ENCODE measurements around the gene PSMD2.

The PSMD2 gene

GRCh38 chr3:184317201-184317600 lies 18.2 kb downstream of the PSMD2 start:
- DNase-seq (ENCODE audit: low spot score): no peak

GRCh38 chr3:184320104-184320445 lies 21.0 kb downstream of the PSMD2 start:
- DNase-seq (ENCODE audit: low spot score): peak; percentile 93

- no peak for DNase-seq (ENCODE audit: low spot score)
Observed at GRCh38 chr3:184321666-184322065, 22.6 kb downstream of the PSMD2 start.

GRCh38 chr3:184322731-184323487 lies 23.9 kb downstream of the PSMD2 start:
- DNase-seq (ENCODE audit: low spot score): no peak

DNA sequence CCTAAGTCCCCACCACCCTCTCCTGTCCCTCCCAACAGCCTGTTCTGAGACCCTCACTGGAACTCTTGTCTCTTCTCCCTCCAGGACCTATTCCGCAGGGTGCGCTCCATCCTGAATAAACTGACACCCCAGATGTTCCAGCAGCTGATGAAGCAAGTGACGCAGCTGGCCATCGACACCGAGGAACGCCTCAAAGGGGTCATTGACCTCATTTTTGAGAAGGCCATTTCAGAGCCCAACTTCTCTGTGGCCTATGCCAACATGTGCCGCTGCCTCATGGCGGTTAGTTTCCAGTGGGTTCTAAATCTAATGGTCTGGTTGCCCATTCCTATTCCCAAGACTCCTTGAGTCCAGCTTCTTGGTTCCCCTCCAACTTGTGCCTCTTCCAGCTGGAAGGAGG lies 24.7 kb downstream of the PSMD2 start:
- no peak for DNase-seq (ENCODE audit: low spot score)

DNA sequence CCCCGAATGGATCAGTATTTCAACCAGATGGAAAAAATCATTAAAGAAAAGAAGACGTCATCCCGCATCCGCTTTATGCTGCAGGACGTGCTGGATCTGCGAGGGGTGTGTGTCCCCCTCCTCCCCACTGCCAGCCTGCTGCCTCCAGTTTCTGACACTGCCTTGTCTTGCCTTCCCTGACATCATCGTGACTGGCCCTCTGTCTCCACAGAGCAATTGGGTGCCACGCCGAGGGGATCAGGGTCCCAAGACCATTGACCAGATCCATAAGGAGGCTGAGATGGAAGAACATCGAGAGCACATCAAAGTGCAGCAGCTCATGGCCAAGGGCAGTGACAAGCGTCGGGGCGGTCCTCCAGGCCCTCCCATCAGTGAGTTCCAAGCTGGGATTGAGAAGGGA lies 26.2 kb downstream of the PSMD2 start:
- no peak for DNase-seq (ENCODE audit: low spot score)

- DNase-seq (ENCODE audit: low spot score): no peak
Observed at GRCh38 chr3:184325715-184326369, 26.8 kb downstream of the PSMD2 start.

- no peak for DNase-seq (ENCODE audit: low spot score)
Observed at GRCh38 chr3:184327171-184327570, 28.1 kb downstream of the PSMD2 start.

DNA sequence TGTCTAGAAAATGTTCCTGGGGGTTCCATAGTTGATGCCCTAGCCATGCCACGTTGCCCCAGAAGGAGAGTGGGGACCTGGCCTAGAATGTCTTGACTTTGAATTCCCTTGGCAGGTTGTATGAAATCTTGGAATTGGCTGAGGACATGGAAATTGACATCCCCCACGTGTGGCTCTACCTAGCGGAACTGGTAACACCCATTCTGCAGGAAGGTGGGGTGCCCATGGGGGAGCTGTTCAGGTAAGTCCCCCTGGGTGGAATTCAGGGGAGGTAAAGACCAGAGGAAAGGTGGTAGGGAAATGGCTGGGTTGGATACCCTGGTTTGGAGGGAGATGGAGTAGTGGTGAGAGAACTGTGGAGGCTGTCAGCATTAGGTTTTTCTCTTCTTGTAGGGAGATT lies 29.5 kb downstream of the PSMD2 start:
- no peak for DNase-seq (ENCODE audit: low spot score)

DNA sequence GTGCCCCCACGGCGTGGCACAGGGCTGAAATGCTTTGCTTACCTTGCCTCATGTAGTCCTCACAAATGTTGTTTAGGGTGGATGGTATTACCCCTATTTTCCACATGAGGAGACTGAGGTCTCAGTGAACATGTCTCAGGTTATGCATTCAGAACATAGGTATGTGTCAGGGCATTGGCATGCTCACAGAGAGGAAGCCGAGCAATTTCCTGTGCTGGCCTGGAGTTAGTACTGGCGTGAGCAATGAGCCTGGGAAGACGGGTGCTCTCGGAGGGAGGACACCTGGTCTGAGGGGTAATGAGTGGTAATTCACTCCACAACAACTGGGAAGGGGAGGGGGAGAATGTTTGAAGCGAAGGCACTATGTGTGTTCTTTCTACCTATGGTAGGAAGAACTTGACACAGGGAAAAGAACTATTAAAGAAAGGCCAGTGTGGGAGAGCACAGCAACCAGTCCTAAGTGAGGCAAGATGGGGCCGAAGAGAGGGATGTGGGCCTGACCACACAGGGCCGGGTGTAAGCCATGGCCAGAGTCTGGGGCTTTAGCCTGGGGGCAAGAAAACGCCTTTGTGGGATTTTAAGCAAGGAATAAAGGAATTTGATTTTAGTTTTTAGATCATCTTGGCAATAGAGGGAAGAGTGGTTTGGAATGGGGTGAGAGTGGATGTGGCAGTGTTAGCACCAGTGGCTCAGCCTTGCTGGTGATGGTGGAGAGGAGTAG lies 33.5 kb downstream of the PSMD2 start:
- DNase-seq (ENCODE audit: low spot score): no peak

GRCh38 chr3:184333190-184333589 lies 34.1 kb downstream of the PSMD2 start:
- DNase-seq (ENCODE audit: low spot score): no peak

DNA sequence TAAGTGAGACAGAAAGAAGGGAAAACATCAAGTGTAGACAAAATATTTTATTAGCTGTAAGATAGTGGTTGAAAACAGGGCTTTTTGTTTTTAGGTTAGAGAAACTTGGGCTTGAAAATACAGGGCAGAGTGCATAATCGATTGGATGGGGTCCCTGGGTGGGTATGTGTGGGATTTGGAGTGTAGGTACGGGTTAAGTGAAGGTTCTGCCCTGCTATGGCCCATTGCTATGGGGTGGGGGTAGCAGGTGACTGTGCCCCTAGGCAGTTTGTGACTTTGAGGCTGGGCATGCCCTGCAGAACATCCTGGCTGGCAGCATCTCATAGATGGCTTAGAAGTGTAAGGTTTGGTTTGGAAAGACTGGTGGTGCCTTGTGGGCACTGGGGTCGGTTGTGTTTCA lies 34.7 kb downstream of the PSMD2 start:
- no peak for DNase-seq (ENCODE audit: low spot score)

- DNase-seq (ENCODE audit: low spot score): no peak
Observed at GRCh38 chr3:184334470-184335158, 35.6 kb downstream of the PSMD2 start.

DNA sequence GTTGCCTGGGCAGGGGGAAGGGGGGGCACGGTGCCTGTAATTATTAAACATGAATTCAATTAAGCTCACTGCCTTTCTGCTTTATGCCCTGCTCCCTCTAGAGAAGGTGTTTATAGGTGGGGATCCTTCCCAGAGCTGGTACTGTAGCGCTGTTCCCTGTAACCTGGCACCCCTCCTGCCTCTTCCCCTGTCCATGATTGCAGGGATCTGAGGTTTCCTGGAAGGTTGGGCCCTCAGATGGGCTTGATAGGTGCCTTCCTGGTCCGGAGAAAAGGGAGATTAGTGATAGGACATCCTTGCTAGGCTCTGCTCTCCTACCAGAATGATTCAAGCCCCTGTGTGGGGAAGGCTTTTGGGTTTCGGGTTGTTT lies 36.2 kb downstream of the PSMD2 start:
- DNase-seq (ENCODE audit: low spot score): no peak

- DNase-seq (ENCODE audit: low spot score): peak; percentile 87
Observed at GRCh38 chr3:184335661-184336546, 36.9 kb downstream of the PSMD2 start.

DNA sequence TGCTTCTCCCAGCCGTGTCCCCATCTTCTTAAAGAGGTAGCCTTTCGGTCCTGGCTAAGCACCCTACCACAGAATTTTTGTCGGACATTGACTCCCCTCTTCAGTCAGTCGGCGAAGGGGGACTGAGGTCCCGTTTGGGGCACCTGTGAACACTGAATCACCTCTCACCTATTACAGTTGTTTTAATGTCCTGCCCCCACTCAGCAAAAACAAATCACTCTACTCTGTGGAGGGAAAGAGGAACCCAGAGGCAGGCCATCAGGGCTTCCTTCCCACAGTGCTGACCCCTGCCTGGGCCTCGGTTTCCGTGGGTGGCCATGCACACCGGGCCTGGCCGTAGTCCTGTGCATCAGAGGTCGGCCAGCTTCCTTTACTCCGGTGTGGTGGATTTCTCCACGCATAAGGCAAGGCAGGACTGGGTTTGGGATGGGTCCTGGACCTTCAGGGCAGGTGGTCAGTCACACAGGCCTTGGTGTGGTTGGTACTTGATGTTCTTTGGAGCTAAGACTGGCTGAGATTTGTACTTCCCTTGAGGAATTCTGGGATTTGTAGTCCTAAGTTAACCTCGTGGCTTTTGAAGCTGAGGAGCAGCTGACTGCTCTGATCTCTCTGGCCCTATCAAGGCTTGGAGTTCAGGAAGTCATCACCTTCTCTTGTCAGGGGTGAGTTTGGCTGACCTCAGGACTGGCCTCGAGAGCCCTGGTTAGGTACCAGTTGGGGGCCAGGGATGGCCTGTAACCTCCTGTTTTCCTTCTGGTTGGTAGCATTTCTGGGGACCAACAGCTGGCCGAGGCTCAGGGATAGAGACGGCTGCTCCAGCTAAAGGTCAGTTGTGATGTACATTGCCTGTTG lies 37.7 kb downstream of the PSMD2 start:
- DNase-seq (ENCODE audit: low spot score): peak; percentile 82

DNA sequence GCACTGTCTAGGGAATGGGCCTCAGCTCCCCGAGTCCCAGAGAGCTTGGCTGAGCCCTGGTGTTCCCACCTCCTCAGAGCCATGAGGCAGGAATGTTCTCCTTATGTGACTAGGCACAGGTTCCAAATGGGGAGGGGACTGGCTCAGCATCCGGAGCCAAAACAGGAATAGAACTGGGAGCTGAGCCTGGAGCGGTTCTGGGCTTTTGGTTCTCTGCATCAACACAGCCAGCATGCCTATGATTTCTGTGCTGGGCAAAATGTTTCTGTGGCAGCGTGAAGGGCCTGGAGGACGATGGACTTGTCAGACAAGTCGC lies 38.3 kb downstream of the PSMD2 start, which contains the start of gene FAM131A:
Gene FAM131A, plus strand, starts transcription at position 202 of the 316 bp plus-strand sequence. Its CDS starts 31 bp downstream, at position 233.
- DNase-seq (ENCODE audit: low spot score): peak; percentile 70

GRCh38 chr3:184337981-184338380 lies 38.9 kb downstream of the PSMD2 start:
- no peak for DNase-seq (ENCODE audit: low spot score)

DNA sequence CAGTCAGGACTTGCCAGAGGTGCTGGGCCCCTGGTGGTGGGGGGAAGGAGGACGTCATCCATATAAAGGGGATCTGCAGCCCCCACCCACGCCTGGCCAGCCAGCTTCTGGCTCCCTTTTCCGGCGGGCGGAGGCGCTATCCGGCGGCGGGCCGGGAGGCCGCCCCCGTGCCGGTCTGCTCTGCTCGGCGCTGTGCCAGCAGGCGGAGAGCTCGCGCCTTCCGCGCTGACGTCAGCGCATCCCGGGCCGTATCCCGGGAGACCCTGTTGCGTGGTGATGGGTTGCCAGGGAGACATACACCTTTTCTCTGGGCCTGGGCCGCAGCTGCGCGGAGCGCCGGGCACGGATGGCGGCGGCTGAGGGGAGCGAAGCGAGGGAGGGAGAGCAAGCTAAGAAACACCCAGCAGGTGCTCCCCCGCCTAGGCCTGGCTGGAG lies 39.5 kb downstream of the PSMD2 start:
- peak; percentile 84 for DNase-seq (ENCODE audit: low spot score)

DNA sequence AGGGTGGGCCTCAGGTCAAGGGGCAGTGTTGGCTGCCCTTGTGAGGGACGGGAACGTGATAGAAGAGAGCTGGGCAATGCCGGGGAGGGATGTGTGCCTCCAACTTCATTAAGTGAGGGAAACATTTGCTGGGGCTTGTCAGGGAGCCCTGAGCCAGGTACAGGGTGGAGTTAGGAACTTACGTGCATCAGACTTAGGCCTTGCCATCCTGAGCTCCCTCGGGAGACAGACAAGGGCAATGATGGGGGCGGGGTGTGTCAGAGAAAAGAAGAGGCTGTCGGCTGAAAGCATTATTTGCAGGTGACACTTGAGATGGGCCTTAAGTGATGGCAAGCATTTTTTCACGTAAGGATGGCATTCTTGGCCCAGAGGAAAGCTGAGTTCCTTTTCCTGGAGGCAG lies 40.0 kb downstream of the PSMD2 start:
- no peak for DNase-seq (ENCODE audit: low spot score)

Measured in putamen (tissue), 1 donor.